Midbrain (tissue), 1 donor: ENCODE results near the gene FCHO2.
A peak's percentile ranks its signal among the peaks of the same experiment; 100 is the strongest.

Experiments used
- DNase-seq: peaks from one replicate; lab custom pipeline; 2025; lab: John Stamatoyannopoulos, UW

The FCHO2 gene

GRCh38 chr5:73030995-73031394 is 75.2 kb downstream of the FCHO2 start:
- no peak for DNase-seq

- DNase-seq: peak; percentile 1
These were observed 76.0 kb downstream of the FCHO2 start for GRCh38 chr5:73031839-73032238.

- no peak for DNase-seq
These were observed 76.8 kb downstream of the FCHO2 start for GRCh38 chr5:73032635-73033034.

GRCh38 chr5:73037545-73037944 is 81.7 kb downstream of the FCHO2 start:
- DNase-seq: no peak

GRCh38 chr5:73039082-73039481 is 83.2 kb downstream of the FCHO2 start:
- DNase-seq: no peak

GRCh38 chr5:73042993-73043392 is 87.2 kb downstream of the FCHO2 start:
- DNase-seq: no peak

GRCh38 chr5:73044546-73044945 is 88.7 kb downstream of the FCHO2 start:
- DNase-seq: no peak

- DNase-seq: no peak
These were observed 89.8 kb downstream of the FCHO2 start for GRCh38 chr5:73045623-73046022.

GRCh38 chr5:73061593-73061992 is 105.8 kb downstream of the FCHO2 start:
- DNase-seq: no peak

GRCh38 chr5:73066466-73066865 is 110.6 kb downstream of the FCHO2 start:
- DNase-seq: no peak

- no peak for DNase-seq
These were observed 111.4 kb downstream of the FCHO2 start for GRCh38 chr5:73067213-73067612.

- no peak for DNase-seq
These were observed 125.3 kb downstream of the FCHO2 start for GRCh38 chr5:73081093-73081492.

GRCh38 chr5:73088026-73088425 is 132.2 kb downstream of the FCHO2 start:
- DNase-seq: no peak

- DNase-seq: no peak
These were observed 138.1 kb downstream of the FCHO2 start for GRCh38 chr5:73093943-73094342.

- DNase-seq: no peak
These were observed 138.6 kb downstream of the FCHO2 start for GRCh38 chr5:73094415-73094814.

- no peak for DNase-seq
These were observed 139.9 kb downstream of the FCHO2 start for GRCh38 chr5:73095564-73096238.

- DNase-seq: no peak
These were observed 140.4 kb downstream of the FCHO2 start for GRCh38 chr5:73096239-73096575.

- no peak for DNase-seq
These were observed 141.9 kb downstream of the FCHO2 start for GRCh38 chr5:73097740-73098139.

- DNase-seq: no peak
These were observed 144.3 kb downstream of the FCHO2 start for GRCh38 chr5:73100109-73100508.

GRCh38 chr5:73103870-73104299 is 148.0 kb downstream of the FCHO2 start:
- no peak for DNase-seq

GRCh38 chr5:73104326-73104725 is 148.5 kb downstream of the FCHO2 start:
- no peak for DNase-seq

- DNase-seq: no peak
These were observed 150.5 kb downstream of the FCHO2 start for GRCh38 chr5:73106335-73106734.

- DNase-seq: no peak
These were observed 154.3 kb downstream of the FCHO2 start for GRCh38 chr5:73110190-73110589.

GRCh38 chr5:73111536-73111935 is 155.7 kb downstream of the FCHO2 start:
- DNase-seq: no peak
